Measurements from ENCODE around the gene MRPL10.

GRCh38 chr17:47803201-47803600 lies 28.1 kb downstream of the MRPL10 start:
- TF ChIP-seq CTCF (conservative IDR thresholded peaks at IDR 0.05 in 1 of 2, IDR thresholded peaks at IDR 0.05 in 1 of 2; ENCODE audit: low read depth in 1 of 2, low read length in 2 of 2) (no peak), EZH2 (IDR thresholded peaks at IDR 0.05; ENCODE audit: low read length, missing control alignments) (no peak)

All from fibroblast of lung (primary cell).